GM18498 (cell line): ENCODE results near the gene TNK1.
"Not testable (repeated sequence)": the region's sequence is repeated elsewhere in the genome, so short reads cannot be mapped to it uniquely, and the experiment has no call there.

Experiments
- ATAC-seq: cut with Tn5 transposase; IDR thresholded peaks from one replicate; pipeline ENCODE4 v1.9.1; 2021; ENCODE audit warnings: mild to moderate bottlenecking, moderate library complexity; ENCODE audit not compliant: unreplicated experiment

Gene TNK1

DNA sequence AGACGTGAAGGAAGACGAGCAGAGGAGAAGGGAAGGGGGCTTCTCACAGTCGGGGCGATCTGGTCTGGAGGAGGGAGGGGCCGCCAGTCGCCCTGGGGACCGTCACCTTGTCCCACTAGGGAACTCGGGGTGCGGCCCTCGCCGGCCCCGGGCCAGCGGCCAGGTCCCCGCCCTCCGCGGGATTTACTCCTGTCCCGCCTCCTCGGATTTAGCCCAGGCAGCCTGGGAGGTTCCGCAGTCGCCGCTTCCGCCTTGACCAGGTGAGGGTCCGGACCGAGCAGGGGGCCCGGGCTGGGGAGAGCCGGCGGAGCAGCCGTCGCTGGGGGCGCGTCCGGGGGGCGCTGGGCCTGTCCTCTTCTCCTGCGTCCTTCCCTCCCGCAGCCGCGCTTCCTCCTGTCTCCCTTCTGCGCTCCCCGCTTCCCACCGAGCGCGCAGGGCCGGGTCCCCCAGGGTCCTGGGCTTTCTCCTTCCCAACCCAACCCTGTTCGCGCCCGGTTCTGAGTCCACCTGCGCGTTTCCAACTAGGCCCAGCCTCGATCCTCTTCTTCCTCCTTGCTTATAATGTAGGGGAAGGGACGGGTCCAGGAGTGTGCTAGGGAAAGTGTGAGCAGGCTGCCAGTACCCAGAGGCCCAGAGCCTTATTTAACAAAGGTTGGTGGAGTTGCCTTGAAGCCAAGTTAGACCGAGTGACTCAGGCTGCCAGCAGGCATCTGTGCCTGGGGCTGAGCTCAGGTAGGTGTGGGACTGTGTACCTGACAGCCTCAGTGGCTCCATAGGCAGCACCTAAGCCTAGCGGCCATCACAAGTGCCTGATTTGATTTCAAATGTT lies at the start of gene TNK1:
TSS of gene TNK1 (plus strand) at position 235 of the 829 bp plus-strand sequence. CDS start 1,838 bp downstream, outside the sequence.
- no peak for ATAC-seq

DNA sequence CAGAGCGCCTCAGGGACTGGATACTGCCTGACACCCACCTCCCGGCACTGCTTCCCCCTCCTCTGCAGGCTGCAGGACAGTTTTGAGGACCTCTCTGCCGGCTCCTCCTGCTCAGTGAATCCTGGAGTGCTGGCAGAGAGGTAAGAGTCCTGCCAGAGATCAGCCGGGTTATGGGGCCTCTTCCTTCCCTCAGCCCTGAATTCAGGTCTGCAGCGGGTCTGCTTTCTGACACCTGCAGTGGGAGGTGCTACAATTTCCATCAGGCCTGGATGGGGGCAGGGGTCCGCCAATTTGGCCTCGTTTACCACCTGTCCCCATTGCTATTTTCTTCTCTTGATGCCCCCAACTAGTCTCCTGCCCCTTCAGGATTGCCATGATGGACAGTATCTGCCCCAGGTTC lies 48.8 kb upstream of the TNK1 start:
- no peak for ATAC-seq

DNA sequence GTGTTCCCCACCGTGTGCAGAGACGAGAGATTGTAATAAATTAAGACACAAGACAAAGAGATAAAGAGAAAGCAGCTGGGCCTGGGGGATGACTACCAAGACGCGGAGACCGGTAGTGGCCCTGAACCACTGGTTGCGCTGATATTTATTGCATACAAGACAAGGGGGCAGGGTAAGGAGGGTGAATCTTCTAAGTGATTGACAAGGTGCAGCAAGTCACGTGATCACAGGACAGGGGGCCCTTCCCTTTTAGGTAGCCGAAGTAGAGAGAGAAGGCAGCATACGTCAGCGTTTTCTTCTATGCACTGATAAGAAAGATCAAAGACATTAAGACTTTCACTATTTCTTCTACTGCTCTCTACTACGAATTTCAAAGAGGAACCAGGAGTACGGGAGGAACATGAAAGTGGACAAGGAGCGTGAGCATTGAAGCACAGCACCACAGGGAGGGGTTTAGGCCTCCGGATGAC lies 48.3 kb upstream of the TNK1 start:
- ATAC-seq, result not testable (repeated sequence)

DNA sequence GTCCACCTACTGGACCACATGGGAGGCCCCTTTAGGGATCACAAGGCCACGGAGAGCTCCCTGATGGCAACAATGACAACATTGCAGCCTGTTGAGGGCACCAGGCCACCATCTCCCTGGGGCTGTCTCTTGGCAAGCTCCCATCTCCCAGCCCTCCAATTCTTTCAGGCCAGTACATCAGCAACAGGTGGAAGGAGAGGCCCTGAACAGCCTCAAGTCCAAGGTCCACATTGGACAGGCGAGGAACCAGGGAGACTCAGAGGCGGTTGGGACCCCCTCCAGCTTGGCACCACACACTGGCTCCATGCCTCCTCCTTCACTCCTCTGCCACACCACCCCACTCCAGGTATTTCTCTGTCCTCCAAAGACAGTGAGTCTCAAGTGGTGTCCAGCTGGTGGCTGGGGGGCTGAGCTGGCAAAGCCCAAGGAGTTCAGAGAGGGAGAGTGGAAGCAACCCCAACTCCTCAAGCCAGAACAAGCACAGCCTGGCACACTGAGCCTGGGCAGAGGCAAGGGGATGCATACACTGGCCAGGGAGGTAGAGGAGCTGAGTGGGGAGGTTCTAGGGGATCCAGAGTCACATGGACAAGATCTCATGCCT lies 45.9 kb upstream of the TNK1 start:
- no peak for ATAC-seq

DNA sequence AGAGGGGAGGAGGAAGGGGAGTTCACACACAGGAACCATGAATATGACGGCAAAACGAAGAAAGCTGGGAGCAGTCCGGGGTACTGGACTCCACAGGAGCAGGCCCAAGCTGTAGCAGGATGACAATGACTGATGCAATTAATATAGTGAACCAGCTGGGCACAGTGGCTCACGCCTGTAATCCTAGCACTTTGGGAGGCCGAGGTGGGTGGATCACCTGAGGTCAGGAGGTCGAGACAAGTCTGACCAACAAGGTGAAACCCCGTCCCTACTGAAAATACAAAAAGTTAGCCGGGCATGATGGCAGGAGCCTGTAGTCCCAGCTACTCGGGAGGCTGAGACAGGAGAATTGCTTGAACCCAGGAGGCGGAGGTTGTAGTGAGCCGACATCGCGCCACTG lies 45.1 kb upstream of the TNK1 start:
- not testable (repeated sequence) for ATAC-seq

DNA sequence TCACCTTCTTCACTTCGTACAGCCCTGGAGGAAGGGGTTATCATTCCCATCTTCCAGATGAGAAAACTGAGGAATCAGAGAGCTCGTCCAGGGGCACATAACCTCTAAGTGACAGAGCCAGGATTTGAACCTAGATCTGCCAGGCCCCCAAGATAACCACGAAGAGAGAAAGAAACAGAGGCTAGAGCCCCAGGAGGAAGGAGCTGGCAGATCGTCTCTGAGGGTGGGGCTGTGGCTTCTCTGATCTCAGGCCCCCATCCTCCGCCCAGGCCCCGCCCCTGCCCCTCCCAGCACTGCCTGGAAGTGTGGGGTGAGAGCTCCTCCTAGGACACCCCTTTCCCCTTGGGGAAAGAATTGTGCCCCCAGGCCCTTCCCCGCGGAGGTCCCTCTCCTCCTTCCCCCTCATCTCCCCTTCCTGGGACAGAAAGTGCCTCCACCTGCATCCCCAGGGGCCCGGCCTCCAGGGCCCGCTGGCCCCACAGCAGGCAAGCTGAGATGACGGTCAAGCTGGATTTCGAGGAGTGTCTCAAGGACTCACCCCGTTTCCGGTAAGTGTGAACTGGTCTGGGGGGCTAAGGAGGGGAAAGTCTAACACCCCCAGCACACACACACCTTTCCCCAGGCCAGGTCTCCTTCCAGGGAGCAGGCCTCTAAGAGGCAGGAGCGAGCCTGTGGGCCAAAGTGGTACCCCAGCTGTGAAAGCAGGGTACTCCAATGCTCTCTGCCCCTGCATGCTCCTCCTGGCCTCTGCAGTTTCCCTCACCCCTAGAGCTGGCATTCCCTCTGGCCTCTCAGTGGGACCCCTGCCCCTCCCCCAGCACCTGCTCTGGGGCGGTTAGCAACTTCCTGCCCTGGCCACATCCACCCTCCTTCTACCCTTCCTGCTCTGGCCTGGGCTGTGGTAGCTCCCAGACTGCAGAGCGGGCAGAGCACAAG lies 44.4 kb upstream of the TNK1 start, which contains the start of gene ACAP1:
TSS of gene ACAP1 (plus strand) at position 290 of the 936 bp plus-strand sequence. CDS start at position 496, 206 bp downstream.
- peak; percentile 75 for ATAC-seq

DNA sequence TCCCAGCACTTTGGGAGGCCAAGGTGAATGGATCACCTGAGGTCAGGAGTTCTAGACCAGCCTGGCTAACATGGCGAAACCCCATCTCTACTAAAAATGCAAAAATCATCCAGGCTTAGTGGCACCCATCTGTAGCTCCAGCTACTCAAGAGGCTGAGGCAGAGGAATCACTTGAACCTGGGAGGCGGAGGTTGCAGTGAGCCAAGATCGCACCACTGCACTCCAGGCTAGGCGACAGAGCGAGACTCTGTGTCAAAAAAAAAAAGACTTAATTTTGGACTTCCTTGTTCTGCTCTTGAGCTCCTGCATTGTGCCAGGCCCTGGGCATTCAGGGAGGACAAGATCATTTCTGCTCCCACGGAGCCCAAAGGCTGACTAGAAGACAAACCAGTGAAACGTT lies 43.3 kb upstream of the TNK1 start:
- not testable (repeated sequence) for ATAC-seq

DNA sequence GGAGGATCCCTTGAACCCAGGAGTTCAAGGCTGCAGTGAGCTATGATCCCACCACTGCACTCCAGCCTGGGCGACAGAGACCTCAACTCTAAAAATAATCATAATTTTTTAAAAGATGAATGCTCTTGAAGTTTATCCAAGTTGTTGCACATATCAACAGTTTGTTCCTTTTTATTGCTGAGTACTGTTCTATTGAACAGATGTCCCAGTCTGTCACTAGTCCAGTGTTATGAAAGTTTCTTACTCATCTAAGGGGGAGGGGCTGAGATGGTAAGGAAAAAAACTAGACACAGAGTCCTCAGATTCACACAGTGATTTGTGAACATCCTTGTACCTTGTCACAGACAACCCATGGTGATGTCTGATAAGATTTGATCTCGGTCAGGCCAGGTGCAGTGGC lies 40.7 kb upstream of the TNK1 start:
- no peak for ATAC-seq

DNA sequence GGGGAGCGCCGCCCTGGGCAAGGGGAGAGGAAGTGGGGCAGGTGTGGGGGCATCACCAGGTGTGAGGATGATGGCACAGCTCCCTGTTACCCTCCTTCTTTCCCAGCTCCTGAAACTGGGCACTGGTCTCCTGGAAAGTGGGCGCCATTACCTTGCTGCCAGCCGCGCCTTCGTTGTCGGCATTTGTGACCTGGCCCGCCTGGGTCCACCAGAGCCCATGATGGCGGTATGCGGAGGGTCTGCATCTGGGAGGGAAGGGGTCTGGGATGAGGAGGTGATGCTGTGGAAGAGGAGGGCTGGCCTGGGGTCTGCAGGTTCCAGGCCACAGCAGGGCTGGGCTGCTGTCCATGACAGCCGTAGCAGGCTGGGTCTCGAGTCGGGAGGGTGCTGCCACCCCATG lies 39.0 kb upstream of the TNK1 start:
- ATAC-seq, result no peak

DNA sequence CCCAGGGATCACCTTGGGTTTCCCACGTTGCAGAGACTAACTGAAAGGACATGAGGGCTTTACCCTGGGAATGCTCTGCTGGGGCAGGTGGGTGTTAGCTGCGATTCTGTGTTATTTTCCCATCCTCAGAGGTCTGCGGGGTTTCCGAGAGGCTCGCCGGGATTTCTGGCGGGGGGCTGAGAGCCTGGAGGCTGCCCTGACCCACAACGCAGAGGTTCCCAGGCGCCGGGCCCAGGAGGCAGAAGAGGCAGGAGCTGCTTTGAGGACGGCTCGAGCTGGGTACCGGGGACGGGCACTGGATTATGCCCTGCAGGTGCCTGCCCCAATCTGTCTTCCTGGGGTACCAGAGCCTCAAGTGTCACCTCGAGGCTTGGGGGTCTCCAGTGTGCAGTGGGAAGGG lies 37.6 kb upstream of the TNK1 start:
- no peak for ATAC-seq

DNA sequence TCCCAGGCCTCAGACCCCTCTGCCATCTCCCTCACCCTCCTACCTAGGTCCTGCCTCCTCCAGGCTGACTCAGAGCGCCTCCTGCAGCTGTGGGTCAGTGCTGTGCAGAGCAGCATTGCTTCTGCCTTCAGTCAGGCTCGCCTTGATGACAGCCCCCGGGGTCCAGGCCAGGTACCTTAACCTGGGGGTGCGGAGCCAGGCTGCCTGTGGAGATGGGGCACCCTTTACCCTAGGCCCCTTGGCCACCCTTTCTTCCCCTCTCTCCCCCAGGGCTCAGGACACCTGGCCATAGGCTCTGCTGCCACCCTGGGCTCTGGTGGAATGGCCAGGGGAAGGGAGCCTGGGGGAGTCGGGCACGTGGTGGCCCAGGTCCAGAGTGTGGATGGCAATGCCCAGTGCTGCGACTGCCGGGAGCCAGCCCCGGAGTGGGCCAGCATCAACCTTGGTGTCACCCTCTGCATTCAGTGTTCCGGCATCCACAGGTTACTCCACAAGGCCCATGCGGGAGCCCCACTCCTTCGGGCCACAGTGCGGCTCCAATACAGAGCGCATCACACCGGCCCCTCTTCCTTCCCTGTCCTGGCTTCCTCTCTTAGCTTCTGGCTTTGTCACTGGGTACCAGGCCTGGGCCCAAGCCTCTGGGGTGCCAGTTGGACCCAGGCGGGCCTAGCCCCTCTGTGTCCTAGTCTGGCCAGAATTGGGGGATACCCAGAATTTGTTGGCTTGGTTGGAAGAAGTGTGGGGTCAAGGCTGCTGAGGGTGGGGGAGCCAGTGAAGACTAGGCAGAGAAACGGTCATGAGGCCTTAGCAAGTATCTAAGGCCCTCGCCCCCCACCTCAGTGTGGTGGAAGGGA lies 33.9 kb upstream of the TNK1 start:
- no peak for ATAC-seq

DNA sequence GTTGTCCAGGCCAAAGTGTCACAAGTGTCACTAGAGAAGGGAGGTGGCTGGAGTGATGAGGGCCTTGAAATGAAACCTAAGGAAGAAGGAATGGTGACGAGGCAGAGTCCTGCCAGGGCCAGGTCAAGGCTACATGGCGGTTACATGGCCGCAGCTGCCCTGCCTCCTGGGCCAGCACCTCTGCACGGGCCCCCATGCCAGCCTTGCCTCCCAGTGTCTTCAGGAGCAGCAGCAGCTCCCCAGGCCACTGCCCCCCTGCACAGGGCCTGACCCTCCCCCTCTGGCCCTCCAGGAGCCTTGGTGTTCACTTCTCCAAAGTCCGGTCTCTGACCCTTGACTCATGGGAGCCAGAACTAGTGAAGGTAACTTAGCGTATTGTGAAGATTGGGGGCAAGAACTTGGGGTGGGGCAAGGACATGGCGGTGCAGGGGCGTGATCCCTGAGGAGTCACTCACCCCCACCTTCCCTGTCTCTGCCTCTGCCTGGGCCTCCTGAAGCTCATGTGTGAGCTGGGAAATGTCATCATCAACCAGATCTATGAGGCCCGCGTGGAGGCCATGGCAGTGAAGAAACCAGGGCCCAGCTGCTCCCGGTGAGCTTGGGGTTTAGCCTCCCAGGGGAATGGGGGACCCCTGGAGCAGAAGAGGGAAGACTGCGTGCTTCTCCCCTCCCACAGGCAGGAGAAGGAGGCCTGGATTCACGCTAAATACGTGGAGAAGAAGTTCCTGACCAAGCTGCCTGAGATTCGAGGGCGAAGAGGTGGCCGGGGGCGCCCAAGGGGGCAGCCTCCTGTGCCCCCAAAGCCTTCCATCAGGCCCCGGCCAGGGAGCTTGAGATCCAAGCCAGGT lies 33.0 kb upstream of the TNK1 start:
- ATAC-seq, result no peak

DNA sequence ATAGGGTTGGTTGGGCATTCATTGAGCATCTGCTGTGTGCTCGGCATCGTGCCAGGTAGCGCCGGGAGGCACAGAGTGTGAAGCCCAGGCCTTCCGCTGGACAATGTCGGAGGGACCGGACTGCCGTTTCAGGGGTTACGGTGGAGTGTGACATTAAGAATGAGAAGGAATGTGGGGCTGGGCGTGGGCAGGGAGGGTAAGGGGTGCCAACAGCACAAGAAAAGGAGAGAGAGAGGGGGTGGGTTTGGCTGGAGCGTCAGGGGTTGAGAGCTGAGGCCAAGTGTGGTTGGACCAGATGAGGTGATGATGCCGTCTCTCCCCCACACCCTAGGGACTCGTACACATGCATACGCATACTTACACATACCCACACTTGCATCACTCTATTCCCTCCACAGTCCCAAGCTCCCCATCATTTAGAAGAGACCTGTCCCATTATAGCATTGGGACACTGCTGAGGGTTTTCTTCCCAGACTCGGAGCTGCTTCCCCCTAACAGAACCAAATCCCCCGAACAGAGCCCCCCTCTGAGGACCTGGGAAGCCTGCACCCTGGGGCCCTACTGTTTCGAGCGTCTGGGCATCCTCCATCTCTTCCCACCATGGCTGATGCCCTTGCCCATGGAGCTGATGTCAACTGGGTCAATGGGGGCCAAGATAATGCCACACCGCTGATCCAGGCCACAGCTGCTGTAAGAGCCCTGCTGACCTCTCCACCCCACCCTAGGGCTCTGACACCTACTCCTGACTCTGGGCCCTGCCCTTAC lies 32.2 kb upstream of the TNK1 start:
- ATAC-seq, result no peak

DNA sequence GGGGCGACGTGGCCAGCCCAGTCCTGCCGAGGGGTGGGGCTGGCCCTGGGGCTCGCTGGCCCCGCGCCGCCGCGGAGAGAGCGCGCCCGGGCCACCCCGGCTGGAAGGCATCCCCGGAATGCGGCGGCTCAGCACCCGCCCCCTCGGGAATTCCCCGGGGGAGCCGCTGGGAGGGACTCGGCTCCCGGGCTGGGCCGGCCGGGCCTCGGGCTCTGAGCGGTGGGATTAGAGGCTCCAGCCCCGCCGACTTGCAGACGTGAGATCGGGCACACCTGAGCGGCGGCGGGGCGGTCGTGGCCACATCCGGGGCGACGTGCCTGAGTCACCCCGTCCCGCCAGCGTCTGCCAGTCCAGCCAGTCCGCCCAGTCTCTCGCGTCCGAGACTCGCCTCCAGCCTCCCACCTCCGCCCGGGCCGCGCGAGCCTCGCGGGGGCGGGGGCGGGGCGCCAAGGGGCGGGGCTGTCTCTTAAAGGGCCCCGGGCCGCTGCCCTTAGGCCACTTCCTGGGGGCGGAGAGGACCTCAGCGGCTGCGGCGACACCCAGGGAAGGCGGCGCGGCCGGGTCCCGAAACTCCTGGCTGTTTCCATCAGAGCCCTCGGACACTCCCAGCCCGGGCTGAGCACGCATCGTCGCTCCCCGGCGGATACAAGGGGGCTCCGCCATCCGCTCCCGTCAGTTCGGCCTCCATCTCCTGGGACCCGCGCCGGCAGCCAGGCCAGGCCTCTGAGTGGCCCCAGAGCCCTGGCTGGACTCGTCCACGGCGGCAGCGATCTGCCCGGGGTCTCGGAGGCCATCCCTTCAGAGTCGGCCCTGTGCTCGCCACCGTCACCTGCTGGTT lies 29.0 kb upstream of the TNK1 start, which contains the start of gene KCTD11:
TSS of gene KCTD11 (plus strand) at position 498 of the 838 bp plus-strand sequence.
- peak; percentile 71 for ATAC-seq

DNA sequence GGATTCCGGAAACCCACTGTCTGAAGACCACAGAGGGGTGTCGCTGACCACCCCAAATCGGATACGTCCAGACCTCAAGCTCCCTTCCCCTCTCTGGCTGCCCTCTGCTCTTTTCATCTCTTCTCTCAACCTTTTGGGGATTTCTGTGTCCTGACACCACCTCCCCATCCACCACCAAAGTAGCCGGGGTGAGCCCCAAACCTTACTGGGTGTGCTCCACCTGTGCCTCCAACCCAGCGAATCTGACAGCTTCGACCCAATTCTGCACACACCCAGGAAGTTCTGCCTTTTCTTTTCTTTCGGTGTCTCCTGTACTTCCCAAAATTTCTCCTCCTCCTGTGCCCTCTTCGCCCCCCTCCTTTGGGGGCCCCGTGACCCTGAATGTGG lies 28.4 kb upstream of the TNK1 start:
- no peak for ATAC-seq

DNA sequence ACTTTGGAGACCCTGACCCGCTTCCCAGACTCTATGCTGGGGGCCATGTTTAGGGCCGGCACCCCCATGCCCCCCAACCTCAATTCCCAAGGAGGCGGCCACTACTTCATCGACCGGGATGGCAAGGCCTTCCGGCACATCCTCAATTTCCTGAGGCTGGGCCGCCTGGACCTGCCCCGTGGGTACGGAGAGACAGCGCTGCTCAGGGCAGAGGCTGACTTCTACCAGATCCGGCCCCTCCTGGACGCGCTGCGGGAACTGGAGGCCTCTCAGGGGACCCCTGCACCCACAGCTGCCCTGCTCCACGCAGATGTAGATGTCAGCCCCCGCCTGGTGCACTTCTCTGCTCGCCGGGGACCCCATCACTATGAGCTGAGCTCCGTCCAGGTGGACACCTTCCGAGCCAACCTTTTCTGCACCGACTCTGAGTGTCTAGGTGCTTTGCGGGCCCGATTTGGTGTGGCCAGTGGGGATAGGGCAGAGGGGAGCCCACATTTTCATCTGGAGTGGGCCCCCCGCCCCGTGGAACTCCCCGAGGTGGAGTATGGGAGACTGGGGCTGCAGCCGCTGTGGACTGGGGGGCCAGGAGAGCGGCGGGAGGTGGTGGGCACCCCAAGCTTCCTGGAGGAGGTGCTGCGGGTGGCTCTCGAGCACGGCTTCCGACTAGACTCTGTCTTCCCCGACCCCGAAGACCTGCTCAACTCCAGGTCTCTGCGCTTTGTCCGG lies 27.8 kb upstream of the TNK1 start:
- ATAC-seq, result no peak

DNA sequence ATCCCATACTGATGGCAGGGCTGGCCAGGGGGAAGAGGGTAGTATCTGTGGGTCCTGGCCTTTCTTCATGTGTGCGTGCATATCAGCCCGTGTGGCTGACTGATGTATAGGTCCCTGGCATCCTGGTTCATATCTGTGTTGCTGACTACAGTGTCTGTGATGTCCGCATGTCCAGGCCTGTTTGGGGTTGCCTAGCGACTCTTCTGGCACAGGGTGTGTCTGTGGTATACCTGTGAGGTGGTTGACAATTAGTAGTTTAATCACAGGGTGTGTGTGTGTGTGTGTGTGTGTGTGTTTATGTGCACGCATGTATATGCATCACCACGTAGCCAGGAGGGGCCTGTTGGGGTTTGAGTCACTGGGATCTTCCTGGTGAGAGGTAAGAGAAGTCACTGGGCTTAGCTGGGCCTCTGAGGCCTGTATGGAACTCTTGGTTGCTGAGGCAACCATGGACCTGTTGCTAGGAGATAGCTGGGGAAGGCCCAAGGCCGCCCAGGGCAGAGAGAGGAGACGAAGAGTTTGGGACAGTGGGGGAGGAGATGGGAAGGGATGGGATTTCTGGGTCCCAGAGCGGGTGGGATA lies 26.5 kb upstream of the TNK1 start:
- ATAC-seq, result no peak
